AG20443 (cell line): ENCODE results near the gene PPP1R18.

ENCODE experiments used
- DNase-seq: peaks from one replicate; pipeline ENCODE4 v3.0.0; 2012; ENCODE audit warnings: low spot score, mixed read lengths

PPP1R18 gene

DNA sequence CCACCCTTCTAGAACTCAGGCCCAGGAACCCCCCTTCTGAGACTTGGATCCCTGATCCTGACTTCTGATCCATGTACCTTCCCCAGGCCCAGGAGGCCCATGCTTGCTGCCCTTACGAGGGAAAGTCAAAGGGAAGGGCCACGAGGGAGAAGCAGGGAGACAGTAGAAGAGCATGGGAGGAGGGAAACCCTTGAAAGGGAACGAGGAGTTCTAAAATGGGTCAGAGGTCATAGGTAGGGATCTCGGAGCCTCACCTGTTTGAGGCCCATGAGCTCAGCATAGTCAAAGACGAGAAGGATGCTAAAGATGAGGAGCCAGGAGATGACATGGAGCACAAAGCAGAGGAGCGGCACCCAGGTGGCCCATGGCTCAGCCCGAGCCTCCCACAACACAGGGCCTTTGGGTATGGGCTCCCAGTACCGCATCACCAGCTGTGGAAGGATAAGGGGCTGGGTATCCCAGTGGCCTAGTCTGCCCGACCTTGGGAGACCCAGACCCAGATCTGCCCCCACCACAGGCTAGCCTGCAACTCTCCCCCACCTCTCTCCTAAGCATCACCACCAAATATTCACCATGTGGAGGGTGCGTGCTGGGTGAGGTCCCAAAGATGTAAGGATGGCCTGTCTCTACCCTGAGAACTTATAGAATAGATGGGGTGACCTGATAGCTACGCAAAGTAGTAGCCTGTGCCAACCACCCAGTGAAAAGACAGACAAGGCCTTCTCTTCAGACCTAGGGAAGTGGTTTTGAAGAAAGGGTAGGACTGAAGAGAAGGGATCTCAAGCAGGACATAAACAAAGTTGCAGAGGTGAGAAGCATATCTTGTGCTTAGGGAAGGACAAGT, 2.8 kb upstream of the PPP1R18 start:
- DNase-seq = no peak

DNA sequence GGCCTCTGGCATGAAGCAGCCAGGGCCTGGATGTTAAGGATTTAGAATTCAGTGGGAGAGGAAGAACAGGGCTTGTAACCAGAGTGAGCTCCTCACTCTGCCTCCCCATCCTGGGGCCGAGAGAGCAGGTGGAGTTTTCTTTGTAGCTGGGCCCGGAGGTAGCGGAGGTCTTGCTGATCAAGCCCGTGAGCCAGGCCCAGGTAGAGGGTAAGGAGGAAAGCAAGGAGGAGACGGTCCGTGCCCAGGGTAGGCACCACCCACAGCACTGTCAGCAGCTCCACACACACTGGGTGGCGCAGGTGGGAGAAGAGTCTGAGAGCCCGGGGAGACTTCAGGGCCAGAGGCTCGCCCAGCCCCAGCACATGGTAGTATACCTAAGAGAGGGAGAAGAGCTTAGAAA, 2.1 kb upstream of the PPP1R18 start:
- DNase-seq = no peak

DNA sequence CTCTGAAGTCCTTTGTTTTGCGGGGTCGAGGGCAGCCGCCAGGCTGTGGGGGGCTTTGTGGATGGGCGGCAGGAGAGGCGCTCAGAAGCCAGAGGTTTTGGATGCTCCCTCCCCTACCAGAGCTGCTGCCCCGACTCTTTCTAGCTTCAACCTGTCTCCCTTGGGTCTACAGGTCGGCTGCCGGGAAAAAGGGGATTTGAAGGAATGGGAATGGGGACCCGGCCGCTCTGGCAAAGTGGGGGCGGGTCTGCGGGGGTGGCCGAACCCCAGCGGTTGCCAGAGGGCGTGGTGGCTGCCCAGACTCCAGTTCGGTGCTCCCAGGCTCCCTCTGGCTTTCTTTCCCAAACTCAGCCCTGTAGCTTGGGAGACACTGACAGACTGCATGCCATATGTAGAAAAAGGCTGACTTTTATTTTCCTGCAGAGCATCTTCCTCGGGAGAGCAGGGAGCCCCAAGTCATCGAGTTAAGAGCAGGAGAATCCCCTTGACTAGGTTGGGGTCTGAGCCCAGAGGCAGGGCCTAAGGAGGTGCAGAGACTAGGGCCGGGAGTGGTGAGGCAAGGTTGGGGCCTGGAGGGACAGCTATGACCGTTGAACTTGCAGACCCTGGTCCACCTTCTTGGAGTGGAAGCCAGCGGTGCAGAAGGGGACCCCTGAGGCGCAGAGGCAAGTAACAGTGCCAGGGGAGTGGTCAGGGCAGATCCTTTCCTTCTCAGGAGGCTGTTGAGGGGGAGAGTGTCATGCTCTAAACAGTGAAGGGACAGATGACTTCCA, 1.4 kb upstream of the PPP1R18 start:
- DNase-seq = peak; percentile 52

DNA sequence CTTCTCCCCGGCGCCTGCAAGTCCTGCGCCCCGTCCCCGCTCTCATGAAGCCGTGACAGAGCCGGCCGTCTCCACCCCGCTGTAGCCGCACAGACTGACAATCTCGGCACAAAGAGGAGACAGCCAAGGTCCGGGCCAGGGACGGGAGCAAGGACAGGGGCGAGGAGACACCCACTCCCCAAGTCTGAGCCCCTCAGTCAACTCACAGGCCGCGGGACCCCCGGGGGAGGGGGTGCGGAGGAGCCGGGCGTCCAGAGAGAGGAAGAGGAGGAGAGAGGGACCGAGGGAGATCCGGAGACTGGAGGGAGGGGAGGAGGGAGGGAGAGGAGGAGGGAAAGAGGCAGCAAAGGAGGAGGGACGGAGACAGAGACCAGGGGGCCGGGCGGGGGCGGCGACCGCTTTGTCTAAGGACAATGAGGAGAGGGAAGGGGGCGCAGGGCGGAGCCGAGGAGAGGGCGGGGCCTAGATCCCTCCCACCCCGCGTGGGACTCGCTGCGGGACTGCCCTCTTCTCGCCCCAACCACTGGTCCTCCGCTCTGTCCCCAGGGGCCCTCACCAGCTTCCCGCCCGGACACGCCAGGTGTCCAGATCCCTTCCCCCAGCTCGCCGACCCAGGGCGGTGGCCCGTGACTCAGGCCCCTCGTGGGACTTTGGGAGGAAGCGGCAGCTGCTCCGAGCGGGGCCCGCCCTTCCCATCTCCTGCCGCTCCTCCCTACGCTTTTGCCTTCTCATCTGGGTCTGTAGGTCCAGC, 638 bp upstream of the PPP1R18 start:
- peak; percentile 92 for DNase-seq

DNA sequence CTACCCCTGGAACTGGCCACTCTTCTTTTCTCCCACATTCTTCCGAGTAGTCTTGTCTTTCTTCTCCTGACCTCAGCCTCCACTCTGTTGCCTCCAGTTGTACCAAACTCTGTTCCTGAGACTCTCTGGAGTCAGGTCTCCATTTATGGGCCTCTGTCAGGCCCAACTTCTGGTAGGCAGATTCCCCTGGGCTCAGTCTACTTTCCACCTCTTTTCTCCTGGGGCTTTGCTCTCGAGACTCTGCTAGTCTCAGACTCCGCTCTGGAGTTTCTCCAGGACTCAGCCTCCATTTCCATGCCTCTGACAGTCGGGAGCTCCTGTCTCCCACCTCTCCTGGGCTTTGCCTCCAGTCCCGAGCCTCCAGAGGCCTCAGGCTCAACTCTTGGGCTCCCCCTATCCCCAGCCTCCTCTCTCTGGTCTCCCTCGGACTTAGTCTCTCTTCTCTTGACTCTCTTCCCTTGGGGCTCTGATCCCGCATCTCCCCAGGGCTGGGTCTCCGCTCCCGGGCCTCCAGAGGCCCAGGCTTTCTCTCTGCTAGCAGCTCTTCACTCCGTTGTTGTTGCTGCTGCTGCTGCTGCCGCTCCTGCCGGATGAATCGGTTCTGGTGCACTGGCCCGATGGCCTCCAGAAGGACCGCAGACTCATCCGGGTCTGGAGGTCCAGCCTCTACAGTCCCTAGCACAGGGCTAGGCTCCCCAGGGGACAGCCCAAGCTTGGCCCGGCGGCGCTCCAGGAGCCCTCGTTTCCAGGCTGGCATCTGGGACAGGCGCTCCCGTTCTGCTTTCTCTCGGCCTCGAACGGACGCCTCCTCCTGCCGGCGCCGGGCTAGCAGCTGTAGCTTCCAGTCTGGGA, 1.1 kb downstream of the PPP1R18 start:
- no peak for DNase-seq

DNA sequence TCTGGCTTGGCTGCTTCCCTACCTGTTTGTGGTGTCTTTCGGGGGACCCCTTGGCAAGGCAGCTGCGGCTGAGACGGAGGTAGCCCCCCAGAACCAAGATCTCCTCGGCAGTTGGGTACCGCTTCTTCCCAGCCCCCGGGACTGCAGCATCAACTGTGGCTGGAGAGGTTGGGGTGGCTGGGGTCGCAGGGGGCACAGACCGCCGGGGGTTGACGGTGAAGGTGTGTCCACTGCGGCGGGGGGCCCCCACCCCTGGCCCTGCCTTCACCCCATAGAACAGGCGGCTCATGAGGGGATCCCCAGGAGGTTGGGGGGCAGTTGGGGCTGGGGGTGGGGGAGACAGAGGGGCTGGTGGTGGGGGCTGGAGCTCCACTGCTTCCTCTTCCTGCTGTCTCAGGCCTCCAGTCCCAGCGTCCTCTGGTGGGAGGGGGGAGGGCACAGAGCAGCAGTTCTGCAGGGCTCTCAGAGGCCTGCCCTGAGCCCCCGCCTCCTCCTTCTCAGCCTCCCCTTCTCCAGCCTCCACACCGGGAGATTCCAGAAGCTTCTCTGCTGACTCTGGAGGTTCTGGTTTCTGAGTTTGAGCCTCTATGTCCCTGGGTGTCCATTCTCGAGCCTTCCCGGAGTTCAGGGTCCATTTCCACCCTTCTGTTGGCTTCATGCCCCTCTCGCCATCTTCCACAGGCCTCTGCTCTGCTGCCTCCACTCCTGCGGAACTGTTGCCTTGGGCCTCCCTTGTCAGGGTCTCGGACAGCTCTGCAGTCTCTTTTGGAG, 1.9 kb downstream of the PPP1R18 start:
- peak; percentile 32 for DNase-seq

DNA sequence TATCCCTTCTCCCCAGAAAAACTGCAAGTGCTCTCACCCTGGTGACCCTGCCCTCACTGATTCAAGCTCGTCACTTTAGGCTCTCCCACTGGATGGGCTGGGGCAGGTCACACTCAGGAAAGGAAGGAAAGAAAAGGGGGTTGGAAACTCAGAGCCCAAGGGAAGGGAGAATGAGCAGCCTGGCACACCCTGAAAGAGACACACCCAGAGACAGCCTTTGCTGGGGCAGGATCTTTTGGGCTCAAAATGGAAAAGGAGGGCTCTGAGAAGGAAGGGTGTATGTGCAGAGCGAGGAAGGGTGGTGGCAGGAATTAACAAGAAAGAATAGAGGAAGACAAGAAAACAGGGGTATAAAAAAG, 2.5 kb downstream of the PPP1R18 start:
- no peak for DNase-seq

DNA sequence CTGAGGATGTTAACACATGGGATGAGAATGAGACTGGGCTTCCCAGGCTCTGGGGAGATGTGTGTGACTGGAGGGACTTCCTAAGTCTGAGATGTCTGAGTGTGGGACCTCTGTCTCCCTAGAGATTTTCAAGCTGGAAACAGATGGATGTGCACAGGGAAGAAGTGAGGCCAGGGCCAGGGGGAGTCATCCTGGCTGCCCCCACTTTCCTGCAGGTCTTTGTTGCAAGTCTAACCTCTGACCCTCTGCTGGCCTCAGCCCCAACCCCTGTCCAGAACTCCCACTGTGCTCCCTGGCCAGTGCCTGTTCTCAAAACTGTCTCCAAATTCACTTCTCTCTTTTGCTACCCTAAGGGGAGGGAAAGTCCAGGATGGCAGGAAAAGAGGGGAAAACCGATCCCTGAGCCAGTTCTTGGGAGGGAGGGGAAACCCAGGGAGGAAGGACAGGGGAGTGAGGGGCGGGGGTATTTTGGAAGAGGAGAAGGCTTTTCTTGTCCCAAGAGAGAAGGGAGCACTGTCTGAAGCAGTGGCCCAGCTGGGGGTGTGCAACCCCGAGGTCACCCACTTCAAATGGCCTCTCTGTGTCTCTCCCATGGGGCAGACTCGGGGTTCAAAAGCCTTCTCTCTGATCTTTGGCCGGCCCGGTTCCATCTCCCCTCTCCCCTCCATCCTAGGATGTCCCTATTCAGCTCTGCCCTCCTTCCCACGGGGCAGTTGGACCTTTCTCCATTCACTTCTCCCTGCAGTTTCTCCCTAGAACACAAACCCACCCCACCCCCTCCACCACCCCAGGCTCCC, 3.1 kb downstream of the PPP1R18 start:
- DNase-seq = no peak

DNA sequence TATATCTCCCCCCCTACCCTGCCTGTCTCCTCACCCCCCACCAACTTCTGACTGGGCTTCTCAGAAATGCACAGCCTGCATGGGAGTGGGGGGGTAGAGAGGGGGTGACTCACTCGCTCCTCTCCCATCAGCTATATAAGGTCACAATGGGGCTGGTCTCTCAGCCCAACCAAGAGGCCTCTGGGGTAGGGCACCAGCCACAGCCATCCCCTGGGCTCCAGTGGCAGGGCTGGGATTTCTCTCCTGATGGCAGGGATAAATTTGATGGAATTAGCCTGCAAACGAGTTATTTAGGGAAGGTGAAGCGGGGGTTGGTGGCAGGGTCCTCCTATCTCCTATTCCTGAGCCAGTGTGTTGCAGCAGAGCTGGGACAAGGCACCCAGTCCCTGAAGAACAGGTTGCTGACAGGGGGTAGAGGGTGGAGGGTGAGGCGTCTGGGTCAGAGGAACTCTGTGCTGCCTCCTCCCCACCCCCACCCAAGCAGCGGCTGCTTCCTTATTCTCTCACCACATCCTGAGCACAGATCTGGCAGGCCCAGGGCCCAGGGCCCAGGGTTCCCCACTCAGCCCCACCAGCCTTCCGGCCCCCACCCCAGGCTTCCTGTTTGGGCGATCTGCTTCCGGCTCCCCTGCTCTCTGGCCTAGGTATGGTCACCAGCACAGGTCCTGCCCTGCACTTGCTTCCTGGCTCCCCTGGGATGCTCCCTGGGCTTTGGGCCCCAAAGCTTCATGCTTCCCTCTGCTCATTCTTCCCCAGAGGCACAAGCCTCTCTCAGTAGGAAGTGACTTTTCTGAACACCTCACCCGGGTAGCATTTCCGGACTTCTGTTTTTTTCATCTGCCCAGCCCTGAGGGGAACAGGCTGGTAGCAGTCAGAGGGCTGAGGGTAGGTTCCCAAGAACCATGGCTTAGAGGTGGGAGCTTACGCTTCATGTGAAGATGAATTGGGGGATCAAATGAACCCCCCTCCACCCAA, 4.0 kb downstream of the PPP1R18 start:
- DNase-seq = peak; percentile 73

DNA sequence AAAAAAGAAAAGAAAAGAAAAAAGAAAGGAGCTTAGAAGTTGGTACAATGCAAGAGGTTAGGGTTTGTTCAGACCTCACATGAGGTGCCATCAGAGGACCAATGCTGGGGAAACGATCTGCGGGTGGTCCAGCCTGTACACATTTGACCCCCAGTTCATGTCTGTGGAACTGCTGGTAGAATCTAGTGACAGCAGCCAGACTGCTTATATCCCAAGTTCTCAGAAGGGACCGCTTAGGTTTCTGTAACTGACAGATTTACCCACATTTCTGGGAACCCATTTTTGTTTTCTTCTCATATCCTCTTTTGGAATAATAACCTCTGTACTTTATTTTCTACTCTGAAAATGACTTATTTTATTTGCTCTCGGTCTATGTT, 4.7 kb downstream of the PPP1R18 start:
- no peak for DNase-seq

DNA sequence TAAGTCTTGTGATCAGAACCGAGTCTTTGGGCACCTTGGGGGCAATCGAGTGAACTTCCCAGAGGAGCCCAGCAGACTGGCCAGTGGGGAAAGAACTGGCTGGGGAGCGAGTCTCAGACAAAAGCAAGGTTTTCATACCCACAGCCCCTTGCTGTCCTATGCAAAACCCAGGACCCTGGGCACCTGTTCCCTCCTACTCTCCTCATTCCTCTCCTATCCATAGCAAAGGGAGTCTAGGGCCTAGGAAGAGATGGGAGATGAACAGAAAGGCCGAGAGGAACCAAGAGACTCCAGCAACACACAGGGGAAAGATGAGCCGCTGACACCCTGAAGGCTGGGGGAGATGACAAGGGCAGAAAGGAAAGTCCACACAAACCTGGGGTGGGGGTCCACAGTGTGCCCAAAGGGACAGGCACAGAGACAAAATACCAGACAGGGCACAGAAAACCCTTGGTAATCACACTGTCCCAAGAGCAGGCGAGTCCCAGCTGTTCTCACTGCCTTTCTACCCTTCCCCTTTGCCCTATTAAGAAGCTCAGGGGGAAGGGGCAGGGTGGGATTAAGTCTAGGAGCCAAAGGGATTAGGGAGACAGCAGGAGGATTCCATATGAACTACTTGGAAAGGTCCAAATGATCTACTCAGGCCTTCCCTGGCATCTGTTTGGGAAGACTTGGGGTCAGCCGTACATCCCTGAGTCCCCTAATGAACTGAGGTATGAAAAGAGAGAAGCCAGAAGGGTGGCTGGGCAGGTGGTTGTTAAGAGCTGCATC, 6.5 kb downstream of the PPP1R18 start:
- no peak for DNase-seq

DNA sequence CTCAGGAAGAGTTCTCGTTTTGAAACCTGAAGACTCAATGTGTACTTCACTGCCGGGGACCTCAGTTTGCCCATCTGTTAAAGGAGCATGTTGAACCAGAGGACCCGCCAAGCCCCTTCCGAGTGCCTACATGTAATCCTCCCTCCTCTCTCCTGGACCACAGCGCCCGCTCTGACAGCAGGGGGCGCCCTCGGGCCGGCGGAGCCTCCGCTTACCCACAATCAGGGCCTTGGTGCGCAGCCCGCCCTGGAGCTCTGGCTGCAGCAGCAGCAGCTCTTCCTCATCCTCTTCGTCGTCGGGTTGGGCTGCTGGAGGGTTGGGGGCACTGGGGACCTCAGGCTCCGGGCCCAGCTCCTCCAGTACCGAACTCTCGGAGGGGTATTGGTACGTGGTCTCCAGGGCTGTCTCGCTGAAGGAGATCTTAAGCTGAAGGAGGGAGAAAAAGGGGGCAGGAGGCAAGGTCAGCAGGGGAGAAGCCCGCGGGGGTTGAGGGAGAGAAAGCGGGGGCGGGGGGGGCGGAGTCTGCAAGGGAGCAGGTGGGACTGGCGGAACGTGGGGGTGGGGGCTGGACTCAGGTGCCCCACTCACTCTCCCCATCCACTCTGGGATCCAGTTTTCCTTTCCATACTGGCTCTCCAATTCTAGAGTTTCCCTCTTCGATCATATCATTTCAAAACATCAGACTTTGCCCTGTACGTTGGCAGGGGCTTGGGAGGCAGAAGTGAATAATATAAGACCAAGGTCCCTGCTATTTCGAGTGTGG, 7.3 kb downstream of the PPP1R18 start:
- DNase-seq = peak; percentile 83

DNA sequence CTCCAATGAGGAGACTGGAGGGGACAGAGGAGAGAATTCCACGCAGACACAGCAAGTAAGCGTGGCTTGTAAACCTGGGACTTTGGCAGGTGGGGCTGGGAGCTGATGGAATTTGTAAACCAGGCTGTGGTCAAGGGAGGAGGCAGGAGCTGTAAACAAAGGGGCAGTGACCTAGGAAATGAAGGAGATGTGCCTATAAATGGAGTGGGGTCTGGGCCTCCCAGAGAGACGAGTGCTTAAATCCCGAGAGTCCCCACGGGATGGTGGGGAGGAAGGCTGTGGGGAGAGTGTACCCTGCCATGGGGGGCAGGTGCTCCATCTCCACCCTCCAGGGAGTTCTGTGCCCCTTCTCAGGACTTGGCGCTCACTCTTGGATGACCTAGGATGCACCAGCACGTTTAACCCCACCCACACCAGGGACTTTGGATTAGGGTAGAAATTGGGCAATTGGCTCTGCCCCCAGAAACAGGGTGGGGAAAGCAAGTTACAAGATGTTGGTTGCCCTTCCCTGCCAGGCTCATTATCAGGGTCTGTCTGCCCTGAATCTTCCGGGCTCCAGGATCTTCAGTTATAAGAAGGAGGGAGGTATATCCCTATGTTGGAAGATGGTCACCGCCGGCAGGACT, 9.7 kb downstream of the PPP1R18 start:
- no peak for DNase-seq

DNA sequence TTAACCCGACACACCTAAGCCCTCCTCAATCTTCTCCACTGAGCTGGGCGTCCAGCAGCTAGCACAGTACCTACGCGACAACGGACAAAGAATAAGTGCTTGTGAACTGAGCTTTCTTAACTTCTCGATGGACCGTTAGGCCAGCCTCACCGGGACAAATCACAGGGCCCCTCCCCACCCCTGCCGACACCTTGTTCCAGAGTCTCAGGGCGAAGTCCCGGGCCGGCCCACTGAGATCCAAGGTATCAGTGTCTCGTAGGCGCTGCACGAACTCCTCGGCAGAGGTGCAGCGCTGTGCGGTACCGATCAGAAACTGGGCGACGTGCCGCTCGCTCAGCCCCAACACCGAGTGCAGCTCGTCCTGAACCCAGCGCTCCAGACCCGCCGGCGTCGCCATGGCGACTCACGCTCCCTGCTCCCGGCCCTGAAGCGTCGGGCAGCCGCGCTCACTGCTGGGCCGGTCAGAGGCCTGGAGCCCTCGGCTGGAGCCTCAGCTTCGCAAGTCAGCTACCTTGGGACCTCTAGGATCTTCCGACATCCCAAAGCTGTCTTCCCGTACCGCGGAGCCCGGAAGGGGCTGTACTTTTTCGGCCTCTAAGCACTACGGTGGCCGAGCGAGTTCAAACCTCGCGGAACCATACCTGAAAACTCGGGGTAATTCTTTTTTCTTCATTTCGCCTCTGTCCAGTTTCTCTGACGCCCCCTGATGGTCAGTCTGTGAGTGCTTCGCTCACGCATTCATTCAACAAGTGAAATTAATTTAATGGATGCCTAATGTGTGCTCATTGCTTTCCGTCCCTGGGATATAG, 13.8 kb downstream of the PPP1R18 start, which contains the start of gene DHX16:
DHX16 (minus strand) TSS at position 562 of the 809 bp plus-strand sequence; CDS start at position 397, 165 bp downstream.
- peak; percentile 94 for DNase-seq

DNA sequence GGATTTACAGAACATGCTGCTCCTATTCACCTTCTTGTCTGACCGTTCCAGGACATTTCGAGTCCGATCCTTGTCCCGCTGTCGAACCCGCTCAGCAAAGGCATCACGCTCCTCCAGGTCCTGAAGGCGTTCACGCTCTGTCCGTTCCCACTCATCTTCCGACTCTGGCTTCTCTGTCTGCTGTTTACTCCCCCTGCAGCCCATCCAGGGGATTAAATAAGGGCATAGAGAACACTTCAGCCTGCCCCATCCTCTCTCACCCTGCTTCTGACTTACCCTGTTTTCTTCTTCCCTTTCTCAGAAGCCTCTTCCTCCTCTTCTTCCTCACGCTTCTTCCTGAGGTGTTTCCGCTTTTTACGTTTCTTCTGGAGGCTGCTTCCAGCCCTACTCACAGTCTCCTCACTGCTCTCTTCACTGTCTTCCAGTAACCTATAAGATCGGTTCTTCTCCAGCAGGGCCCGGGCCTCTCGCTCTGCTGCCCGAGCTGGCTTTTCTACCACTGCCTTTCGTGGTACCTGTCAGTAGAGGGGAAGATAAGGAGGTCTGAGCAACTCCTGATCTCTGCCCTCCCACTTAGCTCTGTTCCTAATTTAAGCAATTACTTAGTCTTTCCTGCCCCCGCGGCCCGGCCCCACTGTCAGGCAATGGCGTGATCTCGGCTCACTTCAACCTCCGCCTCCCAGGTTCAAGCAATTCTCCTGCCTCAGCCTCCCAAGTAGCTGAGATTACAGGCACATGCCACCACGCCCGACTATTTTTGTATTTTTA, 15.5 kb downstream of the PPP1R18 start:
- DNase-seq = no peak
